PC-9 (cell line): ENCODE data around the gene SCN8A. TPM values are rescaled to one million over a fixed set of nuclear protein-coding genes. Genes with fewer than 3 reads are reported as not detected.

ENCODE experiments used
- BruUV-seq: library from RNA; stranded (reverse); fragments of 400-500 nt; replicated peaks from 2 replicates; lab custom pipeline; 2021; lab: Mats Ljungman, UMichigan
- CTCF ChIA-PET: fragments of 300-600 bp; sonication (Branson Sonifier 250); formaldehyde crosslinking; loops from one replicate; lab custom pipeline; 2022; ENCODE audit warnings: antibody characterized with exemption; lab: Charles Lee
- POLR2A ChIA-PET: fragments of 300-600 bp; sonication (Branson Sonifier 250); formaldehyde crosslinking; loops from one replicate; lab custom pipeline; 2022; ENCODE audit warnings: antibody characterized with exemption; ENCODE audit not compliant: unreplicated experiment; lab: Charles Lee
- DNase-seq, 2 experiments: peaks; one replicate each; pipeline versions ENCODE4 v3.0.0 to v3.0.0-alpha.2; 2015 to 2022; ENCODE audit warnings: mixed read lengths in 1 of 2
- H2AFZ ChIP-seq: fragments of 200-600 bp; sonication (generic); 2 replicates; pipeline ENCODE4 v1.8.1; 2017; ENCODE audit warnings: antibody characterized with exemption
- H3F3A ChIP-seq: fragments of 200-600 bp; sonication (generic); 2 replicates; pipeline ENCODE4 v1.8.1; 2017; ENCODE audit warnings: antibody characterized with exemption, mild to moderate bottlenecking, low read depth; ENCODE audit not compliant: insufficient read depth
- H3K27ac ChIP-seq: fragments of 200-600 bp; sonication (generic); 2 replicates; pipeline ENCODE4 v1.6.1; 2016; ENCODE audit warnings: mixed run types
- H3K27me3 ChIP-seq: fragments of 200-600 bp; sonication (generic); 2 replicates; pipeline ENCODE4 v1.6.1; 2016; ENCODE audit warnings: low read depth, mixed run types; ENCODE audit not compliant: insufficient read depth
- H3K36me3 ChIP-seq: fragments of 200-600 bp; sonication (generic); 2 replicates; pipeline ENCODE4 v1.6.1; 2016; ENCODE audit warnings: low read depth, mixed run types
- H3K4me1 ChIP-seq: fragments of 200-600 bp; sonication (generic); replicated peaks from 2 replicates; pipeline ENCODE4 v1.6.1; 2016; ENCODE audit warnings: mixed run types; ENCODE audit not compliant: insufficient read depth
- H3K4me2 ChIP-seq: fragments of 200-600 bp; sonication (generic); 2 replicates; pipeline ENCODE4 v1.6.1; 2017; ENCODE audit warnings: mixed run types
- H3K4me3 ChIP-seq: fragments of 200-600 bp; sonication (generic); 2 replicates; pipeline ENCODE4 v1.6.1; 2016; ENCODE audit warnings: mixed run types
- H3K79me2 ChIP-seq: fragments of 200-600 bp; sonication (generic); 2 replicates; pipeline ENCODE4 v1.6.1; 2017; ENCODE audit warnings: low read depth, mixed run types
- H3K9me2 ChIP-seq: fragments of 200-600 bp; sonication (generic); 2 replicates; pipeline ENCODE4 v1.8.1; 2017; ENCODE audit warnings: mild to moderate bottlenecking; ENCODE audit not compliant: insufficient read depth
- H3K9me3 ChIP-seq: fragments of 200-600 bp; sonication (generic); 2 replicates; pipeline ENCODE4 v1.8.1; 2016; ENCODE audit warnings: low read depth; ENCODE audit not compliant: insufficient read depth
- H4K20me1 ChIP-seq: fragments of 200-600 bp; sonication (generic); 2 replicates; pipeline ENCODE4 v1.8.1; 2017; ENCODE audit not compliant: insufficient read depth
- EZH2 ChIP-seq: fragments of 200-600 bp; sonication (generic); IDR thresholded peaks from 2 replicates; pipeline ENCODE4 v1.8.0; 2017; ENCODE audit warnings: antibody characterized with exemption, low read depth
- intact Hi-C: fragments of 100-400 bp; cut with micrococcal nuclease; formaldehyde crosslinking; loops from one replicate; pipeline ENCODE4 v1.10.0; 2022; ENCODE audit not compliant: unreplicated experiment
- total RNA-seq: library from RNA; stranded (reverse); gene quantifications from 2 replicates; pipeline ENCODE4 v1.2.3, GENCODE V29; 2021
- TF ChIP-seq, protein P1 (sequence below): fragments of 200-600 bp; sonication (generic); conservative IDR thresholded peaks from 2 replicates; pipeline ENCODE4 v1.6.1; 2017; ENCODE audit warnings: mixed run types, antibody characterized with exemption, mild to moderate bottlenecking, moderate library complexity

SCN8A gene
- total RNA-seq, 1 experiment from 2014 or later = 0.17 TPM

DNA sequence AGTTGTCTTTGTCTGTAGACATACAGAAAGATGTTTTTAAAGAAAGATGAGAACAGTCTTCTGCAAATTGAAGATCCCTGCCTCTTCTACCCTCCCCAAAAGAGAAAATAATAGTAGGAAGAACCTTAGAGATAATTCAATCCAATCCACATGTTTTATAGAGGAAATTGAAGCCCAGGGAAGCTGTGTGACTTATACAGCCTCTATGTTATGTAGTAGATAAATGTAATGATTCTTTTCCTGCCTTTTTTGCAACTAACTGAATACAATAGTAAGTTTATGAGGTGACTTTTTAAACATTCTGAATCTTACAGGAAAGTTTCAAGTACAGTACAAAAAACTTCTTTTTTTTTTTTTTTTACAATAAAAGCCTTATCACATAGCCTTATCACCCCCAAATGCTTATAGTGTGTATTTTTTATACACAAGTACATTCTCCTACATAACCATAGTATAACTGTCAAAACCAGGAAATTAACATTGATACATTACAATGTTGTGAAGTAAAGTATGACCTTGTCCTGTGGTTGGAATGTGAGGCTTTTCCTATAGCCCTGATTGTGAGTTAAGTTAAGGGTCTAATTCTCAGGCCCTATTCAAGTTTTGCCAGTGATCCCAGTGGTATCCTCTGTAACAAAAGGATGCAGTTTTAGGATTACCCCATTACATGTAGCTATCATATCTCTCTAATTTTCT is 163.1 kb downstream of the SCN8A start:
- H3K4me3 ChIP-seq = no peak overlapping the region
- H3K9me2 ChIP-seq = no peaks in the 10 kb centered on the region
- POLR2A ChIA-PET = no interaction called here
- H2AFZ ChIP-seq = no peak overlapping the region
- peaks cover 41% of the 10 kb centered on the region for H3K27me3 ChIP-seq
- no peaks in the 10 kb centered on the region for H3K36me3 ChIP-seq
- H3K4me1 ChIP-seq = no peaks in the 10 kb centered on the region
- H4K20me1 ChIP-seq = no peaks in the 10 kb centered on the region
- DNase-seq = no peak
- no peaks in the 10 kb centered on the region for H3K79me2 ChIP-seq
- CTCF ChIA-PET = no interaction called here
- H3K9me3 ChIP-seq = no peaks in the 10 kb centered on the region
- TF ChIP-seq, protein P1, sequence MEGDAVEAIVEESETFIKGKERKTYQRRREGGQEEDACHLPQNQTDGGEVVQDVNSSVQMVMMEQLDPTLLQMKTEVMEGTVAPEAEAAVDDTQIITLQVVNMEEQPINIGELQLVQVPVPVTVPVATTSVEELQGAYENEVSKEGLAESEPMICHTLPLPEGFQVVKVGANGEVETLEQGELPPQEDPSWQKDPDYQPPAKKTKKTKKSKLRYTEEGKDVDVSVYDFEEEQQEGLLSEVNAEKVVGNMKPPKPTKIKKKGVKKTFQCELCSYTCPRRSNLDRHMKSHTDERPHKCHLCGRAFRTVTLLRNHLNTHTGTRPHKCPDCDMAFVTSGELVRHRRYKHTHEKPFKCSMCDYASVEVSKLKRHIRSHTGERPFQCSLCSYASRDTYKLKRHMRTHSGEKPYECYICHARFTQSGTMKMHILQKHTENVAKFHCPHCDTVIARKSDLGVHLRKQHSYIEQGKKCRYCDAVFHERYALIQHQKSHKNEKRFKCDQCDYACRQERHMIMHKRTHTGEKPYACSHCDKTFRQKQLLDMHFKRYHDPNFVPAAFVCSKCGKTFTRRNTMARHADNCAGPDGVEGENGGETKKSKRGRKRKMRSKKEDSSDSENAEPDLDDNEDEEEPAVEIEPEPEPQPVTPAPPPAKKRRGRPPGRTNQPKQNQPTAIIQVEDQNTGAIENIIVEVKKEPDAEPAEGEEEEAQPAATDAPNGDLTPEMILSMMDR = no peak
- no peak for TF ChIP-seq EZH2
- intact Hi-C loops = no loop called here
- no peak overlapping the region for H3K4me2 ChIP-seq
- no peak overlapping the region for H3K27ac ChIP-seq
- BruUV-seq = no TSS peak
- H3F3A ChIP-seq = no peaks in the 10 kb centered on the region

DNA sequence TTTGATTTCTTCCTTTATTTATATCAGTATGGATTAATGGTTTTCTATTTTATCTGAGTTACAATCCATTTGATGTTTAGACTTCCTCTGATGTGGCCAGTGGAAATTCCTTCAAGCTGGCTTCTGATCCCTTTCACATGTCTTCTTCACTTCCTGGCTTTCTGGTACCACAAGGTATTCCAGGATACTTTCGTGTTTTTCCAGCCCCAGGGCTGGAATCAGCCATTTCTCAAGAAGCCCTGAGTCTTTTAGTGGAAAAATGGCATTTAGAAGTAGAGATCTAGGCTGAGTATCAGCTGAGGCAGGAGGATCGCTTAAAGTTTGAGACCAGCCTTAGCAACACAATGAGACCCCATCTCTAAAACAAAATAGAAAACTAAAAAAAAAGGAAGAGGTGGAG is 164.2 kb downstream of the SCN8A start:
- Histone ChIP-seq H3K27me3 (peaks cover 38% of the 10 kb centered on the region), H3K9me2 (no peaks in the 10 kb centered on the region), H3K4me3 (no peak overlapping the region), H4K20me1 (no peaks in the 10 kb centered on the region), H3K4me1 (no peaks in the 10 kb centered on the region), H3K79me2 (no peaks in the 10 kb centered on the region), H3F3A (no peaks in the 10 kb centered on the region), H3K9me3 (no peaks in the 10 kb centered on the region), H3K4me2 (no peak overlapping the region), H2AFZ (no peak overlapping the region), H3K27ac (no peak overlapping the region), H3K36me3 (no peaks in the 10 kb centered on the region)
- DNase-seq = no peak
- intact Hi-C loops = no loop called here
- ChIA-PET CTCF (no interaction called here), POLR2A (no interaction called here)
- TF ChIP-seq, protein P1 = no peak
- TF ChIP-seq EZH2 = no peak
- no TSS peak for BruUV-seq

- H3K36me3 ChIP-seq = no peaks in the 10 kb centered on the region
- no peaks in the 10 kb centered on the region for H3K9me2 ChIP-seq
- H3K9me3 ChIP-seq = no peaks in the 10 kb centered on the region
- H3K4me1 ChIP-seq = no peaks in the 10 kb centered on the region
- DNase-seq = no peak
- no peaks in the 10 kb centered on the region for H4K20me1 ChIP-seq
- ChIA-PET CTCF (no interaction called here), POLR2A (no interaction called here)
- no peak overlapping the region for H3K4me2 ChIP-seq
- intact Hi-C loops = no loop called here
- H3K27ac ChIP-seq = no peak overlapping the region
- no peak overlapping the region for H3K4me3 ChIP-seq
- BruUV-seq = no TSS peak
- H3K79me2 ChIP-seq = no peaks in the 10 kb centered on the region
- no peaks in the 10 kb centered on the region for H3F3A ChIP-seq
- H3K27me3 ChIP-seq = peaks cover 51% of the 10 kb centered on the region
- no peak overlapping the region for H2AFZ ChIP-seq
- TF ChIP-seq, protein P1 = no peak
- TF ChIP-seq EZH2 = no peak
These were observed 168.1 kb downstream of the SCN8A start for GRCh38 chr12:51759175-51759574.
